A549 (cell line): ENCODE measurements around the gene TXNDC15. TPM values are rescaled to one million over a fixed set of nuclear protein-coding genes. Genes with fewer than 3 reads are reported as not detected.

ENCODE experiments used
- ATAC-seq, 2 experiments: fragments of 200-7000 bp in 1 of 2; fragments of >200 bp in 1 of 2; cut with Nextera tagmentation in 1 of 2; cut with Tn5 transposase in 1 of 2; 3 replicates each; pipeline versions ENCODE4 v1.8.0 to v1.9.1; 2018 to 2020; ENCODE audit warnings: mild to moderate bottlenecking in 1 of 2, moderate library complexity in 1 of 2
- CTCF ChIA-PET: fragments of 300-600 bp; sonication (Branson Sonifier 250); formaldehyde crosslinking; extraction: SDS; loops from one replicate; lab custom pipeline; 2021; ENCODE audit warnings: antibody characterized with exemption, inconsistent platforms; lab: Yijun Ruan, JAX
- POLR2A ChIA-PET: fragments of 350-600 bp; formaldehyde crosslinking; extraction: SDS; loops from one replicate; lab custom pipeline; 2021; ENCODE audit warnings: antibody characterized with exemption, inconsistent platforms; lab: Yijun Ruan, JAX
- DNase-seq, 2 experiments: peaks; one replicate each; pipeline versions ENCODE4 v3.0.0 to v3.0.0-alpha.2; 2011 to 2016; ENCODE audit warnings: low read depth in 1 of 2, low spot score in 1 of 2
- FAIRE-seq: peaks from 2 replicates; lab custom pipeline; 2011; peaks lifted over from hg19 to GRCh38; lab: Jason Lieb, UNC
- H3K27ac ChIP-seq, 2 experiments: fragments of >200 bp; sonication (Bioruptor Twin); formaldehyde crosslinking; 3 replicates each; pipeline ENCODE4 v1.5.1; 2016 to 2017
- H3K4me1 ChIP-seq: fragments of >200 bp; sonication (Bioruptor Twin); formaldehyde crosslinking; 3 replicates; pipeline ENCODE4 v1.6.1; 2016
- H3K4me2 ChIP-seq: fragments of >200 bp; sonication (Bioruptor Twin); formaldehyde crosslinking; 3 replicates; pipeline ENCODE4 v1.6.1; 2016
- H3K4me3 ChIP-seq: fragments of >200 bp; sonication (Bioruptor Twin); formaldehyde crosslinking; 3 replicates; pipeline ENCODE4 v1.5.1; 2016
- H3K9me3 ChIP-seq: fragments of >200 bp; sonication (Bioruptor Twin); formaldehyde crosslinking; 3 replicates; pipeline ENCODE4 v1.6.1; 2016
- BCL3 ChIP-seq: fragments of >200 bp; sonication (Bioruptor Twin); formaldehyde crosslinking; IDR thresholded peaks from 3 replicates; pipeline ENCODE4 v1.6.1; 2016
- BHLHE40 ChIP-seq: IDR thresholded peaks from 2 replicates; pipeline ENCODE4 v1.6.1; 2012; ENCODE audit warnings: low read depth, low read length, inconsistent platforms
- CBX8 ChIP-seq: fragments of 200-600 bp; sonication (generic); IDR thresholded peaks from 2 replicates; pipeline ENCODE4 v1.6.1; 2016
- CEBPB ChIP-seq, 2 experiments: fragments of >200 bp in 1 of 2; sonication (Bioruptor Twin) in 1 of 2; formaldehyde crosslinking in 1 of 2; IDR thresholded peaks; 2 replicates each; pipeline ENCODE4 v1.6.1; 2012 to 2016
- CHD2 ChIP-seq: fragments of 150-350 bp; IDR thresholded peaks from 2 replicates; pipeline ENCODE4 v1.6.1; 2014; ENCODE audit warnings: low read length; ENCODE audit not compliant: partially characterized antibody
- CTCF ChIP-seq: fragments of >200 bp; sonication (Bioruptor Twin); formaldehyde crosslinking; IDR thresholded peaks from 3 replicates; pipeline ENCODE4 v1.5.1; 2016
- ELK1 ChIP-seq: fragments of 150-350 bp; IDR thresholded peaks from 2 replicates; pipeline ENCODE4 v1.6.1; 2014; ENCODE audit warnings: low read depth, mild to moderate bottlenecking, low read length
- EP300 ChIP-seq, 2 experiments: fragments of >200 bp; sonication (Bioruptor Twin); formaldehyde crosslinking; IDR thresholded peaks; 2 replicates in 1 of 2; 3 replicates in 1 of 2; pipeline ENCODE4 v1.6.1; 2016 to 2017
- FOSL2 ChIP-seq, 2 experiments: fragments of 450-650 bp in 1 of 2; fragments of >200 bp in 1 of 2; sonication (Bioruptor Twin) in 1 of 2; formaldehyde crosslinking; IDR thresholded peaks; 2 replicates each; pipeline versions ENCODE4 v1.5.0 to v1.6.1; 2016 to 2020; ENCODE audit warnings: mild to moderate bottlenecking in 1 of 2, moderate library complexity in 1 of 2
- FOXS1 ChIP-seq: fragments of 250-450 bp; sonication (Bioruptor Pico); IDR thresholded peaks from 2 replicates; pipeline ENCODE4 v1.5.0; 2020; ENCODE audit warnings: mild to moderate bottlenecking, moderate library complexity
- GATA3 ChIP-seq: IDR thresholded peaks from 2 replicates; pipeline ENCODE4 v1.6.1; 2012; ENCODE audit warnings: borderline replicate concordance
- HES2 ChIP-seq: fragments of >200 bp; sonication (Bioruptor Twin); formaldehyde crosslinking; IDR thresholded peaks from 2 replicates; pipeline ENCODE4 v1.6.1; 2016
- HOXB13 ChIP-seq: fragments of 250-450 bp; sonication (Bioruptor Pico); IDR thresholded peaks from 2 replicates; pipeline ENCODE4 v1.5.0; 2020; ENCODE audit warnings: low read depth, mild to moderate bottlenecking, moderate library complexity
- HOXB5 ChIP-seq: fragments of 250-450 bp; sonication (Bioruptor Pico); IDR thresholded peaks from 2 replicates; pipeline ENCODE4 v1.5.0; 2020; ENCODE audit warnings: mild to moderate bottlenecking, moderate library complexity
- KDM1A ChIP-seq: fragments of 200-600 bp; sonication (generic); IDR thresholded peaks from 2 replicates; pipeline ENCODE4 v1.6.1; 2016; ENCODE audit warnings: low read depth, mild to moderate bottlenecking
- NPAS2 ChIP-seq: fragments of 250-450 bp; sonication (Bioruptor Pico); IDR thresholded peaks from 2 replicates; pipeline ENCODE4 v1.8.0; 2022; ENCODE audit warnings: mild to moderate bottlenecking, moderate library complexity, borderline replicate concordance
- NR3C1 ChIP-seq: fragments of >200 bp; sonication (Bioruptor Twin); formaldehyde crosslinking; IDR thresholded peaks from 3 replicates; pipeline ENCODE4 v1.6.1; 2017
- PBX3 ChIP-seq: IDR thresholded peaks from 2 replicates; pipeline ENCODE4 v1.6.1; 2012
- PHF8 ChIP-seq: fragments of 200-600 bp; sonication (generic); IDR thresholded peaks from 2 replicates; pipeline ENCODE4 v1.6.1; 2016; ENCODE audit warnings: low read depth, mild to moderate bottlenecking, antibody characterized with exemption, moderate library complexity, borderline replicate concordance
- RAD21 ChIP-seq, 2 experiments: fragments of >200 bp in 1 of 2; sonication (Bioruptor Twin) in 1 of 2; formaldehyde crosslinking in 1 of 2; IDR thresholded peaks in 1 of 2; conservative IDR thresholded peaks in 1 of 2; 2 replicates in 1 of 2; 3 replicates in 1 of 2; pipeline ENCODE4 v1.6.1; 2012 to 2018; ENCODE audit warnings: inconsistent platforms in 1 of 2
- RCOR1 ChIP-seq: fragments of 150-350 bp; IDR thresholded peaks from 2 replicates; pipeline ENCODE4 v1.6.1; 2014; ENCODE audit warnings: antibody characterized with exemption, low read length, low read depth
- RNF2 ChIP-seq: fragments of 200-600 bp; sonication (generic); IDR thresholded peaks from 2 replicates; pipeline ENCODE4 v1.6.1; 2016; ENCODE audit warnings: low read depth, mild to moderate bottlenecking, antibody characterized with exemption, moderate library complexity, borderline replicate concordance
- TP53 ChIP-seq: fragments of 250-450 bp; sonication (Bioruptor Pico); IDR thresholded peaks from 2 replicates; pipeline ENCODE4 v1.5.0; 2021; ENCODE audit warnings: mild to moderate bottlenecking, moderate library complexity
- WGBS: methylation state at CpG from one replicate; pipeline ENCODE4 v1.1.6; 2017; ENCODE audit errors: missing lambda C conversion rate; 5-methylcytosine and 5-hydroxymethylcytosine counted together
- polyA plus RNA-seq, 4 experiments: library from polyadenylated mRNA; depleted of rRNA in 3 of 4; stranded (reverse); fragments of >200 nt; fragmentation: RNase III in 1 of 4; extraction: RNeasy Plus Mini Kit Qiagen cat#74134 plus additional on column Dnase treatment in 1 of 4; gene quantifications; 2 replicates in 3 of 4; 3 replicates in 1 of 4; pipeline ENCODE4 v1.2.3, GENCODE V29; 2011 to 2017

The TXNDC15 gene
- polyA plus RNA-seq, 2 of the 4 experiments (the other 2 are of a cell fraction): 71.1 to 85.2 TPM

GRCh38 chr5:134937526-134937925 lies 63.4 kb downstream of the TXNDC15 start (continued):
- TF ChIP-seq PBX3 (no peak), KDM1A (no peak), CTCF (no peak), RAD21 (conservative IDR thresholded peaks at IDR 0.05 in 1 of 2, IDR thresholded peaks at IDR 0.05 in 1 of 2) (no peak), NR3C1 (no peak), FOSL2 (IDR thresholded peaks at IDR 0.05) (no peak), FOSL2 (CRISPR knock-in tag; IDR thresholded peaks at IDR 0.05) (no peak)

- no peak for ATAC-seq
- Histone ChIP-seq H3K4me3 (no peak overlapping the region), H3K9me3 (no peaks in the 10 kb centered on the region), H3K4me2 (no peak overlapping the region), H3K27ac (no peak overlapping the region), H3K4me1 (no peaks in the 10 kb centered on the region)
- 85% methylated on average over 6 of the region's 6 CpGs for WGBS
- POLR2A ChIA-PET: no interaction called here
- DNase-seq: no peak
- no peak for TF ChIP-seq HES2
- no peak for TF ChIP-seq HOXB13 (CRISPR knock-in tag)
- TF ChIP-seq CEBPB (IDR thresholded peaks at IDR 0.05): no peak
- no peak for TF ChIP-seq EP300 (IDR thresholded peaks at IDR 0.05)
- CTCF ChIA-PET: interaction anchor here (2.3 kb wide), 1 partner anchor 8 kb away, joined by 7 read pairs; no protein-coding TSS in a partner anchor
- FAIRE-seq: no peak
These were observed 63.9 kb downstream of the TXNDC15 start for GRCh38 chr5:134938030-134938429.

- POLR2A ChIA-PET: no interaction called here
- TF ChIP-seq CHD2: no peak
- TF ChIP-seq RNF2: no peak
- TF ChIP-seq ELK1: no peak
- TF ChIP-seq GATA3: no peak
- no peak for TF ChIP-seq RAD21 (conservative IDR thresholded peaks at IDR 0.05 in 1 of 2, IDR thresholded peaks at IDR 0.05 in 1 of 2)
- TF ChIP-seq RCOR1: no peak
- TF ChIP-seq FOXS1 (CRISPR knock-in tag): no peak
- TF ChIP-seq TP53 (CRISPR knock-in tag): no peak
- no peak for TF ChIP-seq PHF8
- TF ChIP-seq BCL3: no peak
- no peak for TF ChIP-seq CBX8
- TF ChIP-seq CEBPB (IDR thresholded peaks at IDR 0.05): no peak
- TF ChIP-seq BHLHE40: no peak
- no peak for TF ChIP-seq NPAS2 (CRISPR knock-in tag)
- TF ChIP-seq CTCF: no peak
- no peak for TF ChIP-seq HOXB5 (CRISPR knock-in tag)
- WGBS: 96% methylated on average over 1 of the region's 1 CpG
- H3K4me1 ChIP-seq: no peaks in the 10 kb centered on the region
- H3K4me3 ChIP-seq: no peak overlapping the region
- H3K27ac ChIP-seq: no peak overlapping the region
- FAIRE-seq (no peak), DNase-seq (no peak), ATAC-seq (no peak)
- H3K9me3 ChIP-seq: no peaks in the 10 kb centered on the region
- H3K4me2 ChIP-seq: no peak overlapping the region
- CTCF ChIA-PET: interaction anchor here (0.7 to 1.2 kb wide), 3 partner anchors 10 to 254 kb away, joined by 3 read pairs; no protein-coding TSS in a partner anchor
These were observed 65.3 kb downstream of the TXNDC15 start for GRCh38 chr5:134939500-134939899.
